LNCAP (cell line): Measurements from ENCODE around the gene CBL.

ENCODE experiments used
- CTCF ChIP-seq: fragments of 450-650 bp; IDR thresholded peaks from 2 replicates; pipeline ENCODE4 v1.5.1; 2017; ENCODE audit warnings: mild to moderate bottlenecking

CBL gene

DNA sequence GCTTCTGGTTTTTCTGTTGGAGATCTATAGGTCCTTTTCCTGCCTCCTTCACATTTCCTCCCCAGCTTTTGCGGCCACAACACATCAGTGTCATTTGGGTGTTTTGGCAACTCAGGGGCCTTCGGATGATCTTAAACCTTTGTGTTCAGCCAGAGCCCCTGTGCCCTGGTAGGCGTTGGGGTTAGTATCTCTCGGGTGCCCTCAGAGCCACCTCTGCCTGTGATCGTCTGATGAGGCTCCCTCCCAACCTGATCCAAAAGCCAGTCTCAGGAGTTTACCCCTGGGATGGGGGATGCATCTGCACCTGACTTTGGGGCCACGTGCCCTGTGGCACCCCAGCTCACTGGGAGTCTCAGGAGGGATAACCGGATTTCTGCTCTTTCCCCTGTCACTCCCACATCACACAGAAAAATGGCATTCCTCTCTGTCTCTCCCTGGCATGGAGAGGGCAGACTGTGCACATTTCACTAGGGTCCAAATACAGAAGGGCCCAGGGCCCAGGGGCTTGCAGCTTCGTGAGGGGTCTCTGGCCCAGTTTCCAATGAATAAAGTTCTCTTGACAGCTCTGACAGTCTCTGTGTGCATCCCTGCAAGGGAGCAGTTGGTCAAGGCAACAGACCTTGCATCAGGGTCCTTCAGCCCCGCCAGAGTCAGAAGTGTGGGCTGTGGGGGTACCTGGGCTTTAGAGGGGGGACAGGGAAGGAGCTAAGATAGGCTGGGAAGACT is 130.8 kb downstream of the CBL start:
- no peak for TF ChIP-seq CTCF

DNA sequence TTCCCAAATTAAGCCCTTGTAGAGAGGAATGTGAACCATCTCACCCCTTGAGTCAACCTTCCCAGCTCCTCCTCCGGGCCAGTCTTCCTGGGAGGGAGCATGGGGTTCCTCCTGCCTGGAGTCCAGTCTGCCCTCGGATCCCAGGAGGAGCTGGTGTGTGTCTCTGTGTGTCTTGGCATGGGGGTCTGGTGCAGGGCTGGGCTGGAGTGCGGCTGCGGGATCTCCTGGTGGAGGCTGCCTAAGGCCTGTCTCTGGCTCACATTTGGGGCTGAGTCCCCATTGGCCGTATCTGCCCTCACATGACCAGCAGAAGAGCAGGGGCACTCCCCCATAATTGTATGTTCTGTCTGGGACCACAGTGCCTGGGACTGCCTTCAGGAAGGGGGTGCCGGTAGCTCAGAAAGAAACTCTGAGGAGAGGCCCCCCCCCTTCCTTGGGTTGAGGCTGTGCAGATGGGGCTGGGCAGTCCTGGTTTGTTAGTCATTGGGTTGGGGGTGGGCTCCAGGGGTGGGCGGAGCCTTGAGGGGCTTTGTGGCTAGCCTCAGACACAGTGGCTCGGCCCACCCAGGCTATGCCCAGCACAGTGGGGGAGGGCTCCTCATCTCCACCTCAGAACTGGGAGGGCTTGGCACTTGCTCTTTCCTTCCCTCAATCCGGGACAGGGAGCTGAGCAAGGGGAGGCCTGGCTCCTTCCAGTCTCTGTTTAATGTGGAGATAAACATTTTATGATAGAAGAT is 131.6 kb downstream of the CBL start:
- TF ChIP-seq CTCF: no peak

- TF ChIP-seq CTCF: peak; percentile 86
Observed at GRCh38 chr11:119338318-119338890, 132.3 kb downstream of the CBL start.

DNA sequence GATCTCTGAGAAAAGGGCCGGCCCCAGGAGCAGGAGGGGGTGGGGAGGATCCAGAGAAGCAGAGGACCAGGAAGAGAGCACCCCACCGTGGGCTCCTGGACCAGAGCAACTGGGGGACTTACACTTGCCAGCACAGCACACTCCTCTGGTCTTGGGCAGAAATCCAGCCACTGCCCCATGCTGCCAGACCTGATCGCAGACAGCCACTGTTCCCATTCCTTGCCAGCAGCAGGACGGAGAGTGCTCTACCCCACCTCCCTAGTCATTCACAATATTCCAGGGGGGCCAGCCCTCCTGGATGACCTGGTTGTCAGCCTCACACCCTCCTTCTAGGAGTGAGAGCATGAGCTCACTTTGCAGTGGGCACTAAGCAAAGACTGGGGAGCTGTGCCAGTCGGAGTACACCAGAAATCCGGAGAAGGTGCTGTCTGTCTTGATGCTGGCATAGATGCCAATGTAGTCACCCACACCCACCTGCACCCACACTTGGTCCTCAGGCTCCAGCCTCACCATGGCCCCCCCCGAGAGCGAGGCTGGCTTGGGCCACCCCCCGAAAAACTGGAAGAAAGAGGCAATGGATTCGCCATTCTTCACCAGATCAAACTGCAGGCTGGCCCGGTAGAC is 132.9 kb downstream of the CBL start:
- TF ChIP-seq CTCF: no peak

DNA sequence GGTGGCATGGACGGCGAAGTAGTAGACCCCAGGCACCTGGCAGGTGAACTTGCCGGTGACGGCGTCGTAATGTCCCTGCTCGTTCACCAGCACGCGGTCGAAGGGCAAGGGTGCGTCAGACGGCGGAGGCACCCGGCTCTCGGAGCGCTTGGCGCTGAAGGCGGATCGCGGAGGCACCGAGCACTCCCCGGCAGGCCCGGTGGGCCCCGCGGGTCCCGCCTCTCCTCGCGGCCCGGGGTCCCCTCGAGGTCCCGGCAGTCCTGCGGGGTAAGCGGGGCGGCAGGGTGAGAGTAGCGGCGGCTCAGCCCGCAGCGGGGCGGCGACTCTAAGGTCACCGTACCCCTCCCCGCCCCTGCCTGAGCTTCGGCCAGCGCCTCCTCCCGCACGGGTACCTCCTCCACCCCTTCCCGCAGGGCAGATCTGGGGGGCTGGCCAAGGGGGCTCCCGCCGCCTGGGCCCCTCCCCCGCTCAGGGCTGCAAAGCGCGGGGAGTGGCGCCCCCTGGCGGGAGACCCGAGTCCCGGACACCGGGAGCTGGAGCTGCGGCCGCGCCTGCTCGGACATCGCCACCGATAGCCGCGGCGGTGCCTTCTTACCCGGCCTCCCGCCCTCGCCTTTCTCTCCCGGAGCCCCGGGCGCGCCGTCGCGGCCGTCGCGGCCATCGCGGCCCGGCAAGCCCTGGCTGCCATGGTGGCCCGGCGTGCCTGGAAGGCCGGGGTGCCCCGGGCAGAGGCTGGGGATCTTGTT is 133.6 kb downstream of the CBL start:
- peak; percentile 92 for TF ChIP-seq CTCF

DNA sequence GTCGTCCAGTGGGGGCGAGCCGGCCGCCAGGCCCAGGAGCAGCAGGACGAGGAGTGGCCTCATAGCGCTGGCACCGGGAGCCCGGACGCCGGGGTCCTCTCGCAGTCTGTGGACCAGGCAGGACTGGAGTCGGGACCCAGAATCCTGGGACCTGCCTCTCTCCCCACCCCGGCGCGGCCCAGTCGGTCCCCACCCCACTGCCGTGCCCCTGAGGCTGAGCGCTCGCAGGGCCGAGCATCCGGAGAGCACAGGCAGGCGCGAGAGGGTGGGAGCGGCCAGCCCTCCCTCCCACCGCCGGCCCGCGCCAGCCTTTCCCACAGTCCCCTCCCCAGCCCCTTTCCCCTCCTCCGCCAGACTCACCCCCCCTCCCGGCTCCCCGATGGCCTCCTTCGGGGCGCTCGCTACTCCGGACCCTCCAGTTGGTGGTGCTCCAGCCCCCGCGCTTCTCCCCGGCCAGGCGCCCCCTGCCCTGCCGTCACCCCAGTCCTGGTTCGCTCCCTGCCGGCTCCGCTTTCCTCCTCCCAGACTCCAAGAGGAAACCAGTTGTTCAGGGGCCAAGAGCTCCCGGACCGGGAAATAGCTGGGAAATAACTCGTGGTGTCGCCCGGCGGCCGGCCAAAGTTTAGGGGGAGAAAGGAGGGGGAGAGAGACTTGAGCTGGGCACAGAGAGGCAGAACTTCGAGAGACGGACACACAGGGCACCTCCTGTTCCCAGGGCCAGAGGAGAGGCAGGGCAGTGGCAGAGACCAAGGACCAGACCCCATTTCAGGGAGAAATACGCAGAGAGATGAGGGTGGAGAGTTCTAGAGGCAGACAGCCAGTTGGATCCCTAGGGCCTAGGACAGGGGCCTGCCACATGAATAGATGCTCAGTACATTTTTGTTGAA is 134.4 kb downstream of the CBL start, which contains the start of gene C1QTNF5:
TSS of gene C1QTNF5 (minus strand) at position 549 of the 887 bp plus-strand sequence. CDS start at position 63, 486 bp downstream.
- no peak for TF ChIP-seq CTCF
